ENCODE results near the gene NYAP1.

- TF ChIP-seq EP300 (IDR thresholded peaks at IDR 0.05) (no peak), POLR2A (IDR thresholded peaks at IDR 0.05) (no peak), CTCF (IDR thresholded peaks at IDR 0.05) (no peak), POLR2AphosphoS5 (IDR thresholded peaks at IDR 0.05) (no peak)
These were observed 21.3 kb downstream of the NYAP1 start for GRCh38 chr7:100504887-100505611.

Measured in upper lobe of left lung (tissue), 4 donors.